Measurements from ENCODE around the gene MPHOSPH6.
"Not testable (repeated sequence)": the region's sequence is repeated elsewhere in the genome, so short reads cannot be mapped to it uniquely, and the experiment has no call there.

MPHOSPH6 gene

GRCh38 chr16:82113741-82114140, 56.3 kb downstream of the MPHOSPH6 start:
- no peak for FAIRE-seq

- no peak for FAIRE-seq
Observed at GRCh38 chr16:82111944-82112343, 58.1 kb downstream of the MPHOSPH6 start.

- not testable (repeated sequence) for FAIRE-seq
Observed at GRCh38 chr16:82109266-82109665, 60.8 kb downstream of the MPHOSPH6 start.

GRCh38 chr16:82108774-82109173, 61.2 kb downstream of the MPHOSPH6 start:
- FAIRE-seq: no peak

GRCh38 chr16:82108100-82108499, 61.9 kb downstream of the MPHOSPH6 start:
- FAIRE-seq: no peak

- FAIRE-seq: no peak
Observed at GRCh38 chr16:82105107-82105506, 64.9 kb downstream of the MPHOSPH6 start.

Data from TTC549 (cell line).